Measurements from ENCODE around the gene RBM20.

DNA sequence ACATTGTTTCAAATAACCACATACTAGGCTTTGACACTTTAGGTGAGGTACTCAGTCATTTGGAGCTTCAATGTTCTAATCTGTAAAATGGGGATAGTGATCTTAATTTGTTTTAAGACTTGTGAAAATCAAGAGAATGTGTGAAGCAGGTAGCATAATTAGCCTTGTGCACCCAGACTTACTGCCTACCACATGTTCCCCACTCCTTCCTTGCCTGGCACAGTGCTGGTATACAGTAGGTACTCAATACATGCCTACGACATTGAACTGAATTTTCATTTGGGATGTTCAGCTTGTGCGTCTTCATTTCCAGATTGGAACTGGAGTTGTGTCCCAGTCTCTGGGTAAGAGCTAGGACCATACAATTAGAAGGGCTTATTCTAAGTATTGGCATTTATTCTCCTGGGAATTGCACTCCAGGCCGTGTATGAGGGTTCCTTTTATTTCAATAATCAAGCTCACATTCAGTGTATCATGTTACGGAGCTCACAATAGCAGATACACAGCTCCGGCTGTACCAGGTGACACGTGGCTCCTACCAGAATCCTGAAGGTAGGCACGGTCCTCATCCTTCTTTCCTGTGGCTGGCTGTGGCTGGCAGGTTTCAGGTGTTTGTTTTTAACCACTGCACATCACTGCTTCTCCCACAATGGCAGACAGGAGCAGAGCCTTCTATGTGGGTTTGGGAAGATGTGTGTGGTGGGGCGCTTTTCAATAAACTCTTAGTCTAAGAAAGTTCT, 118.1 kb downstream of the RBM20 start:
- TF ChIP-seq NFATC3 (CRISPR knock-in tag; IDR thresholded peaks at IDR 0.05) = no peak
- TF ChIP-seq ZFP91 (CRISPR knock-in tag; IDR thresholded peaks at IDR 0.05; ENCODE audit: borderline replicate concordance) = no peak
- TF ChIP-seq CENPT (CRISPR knock-in tag; IDR thresholded peaks at IDR 0.05; ENCODE audit: low read depth) = no peak
- TF ChIP-seq ZNF816 (CRISPR knock-in tag; IDR thresholded peaks at IDR 0.05; ENCODE audit: borderline replicate concordance) = no peak
- TF ChIP-seq ELF4 (CRISPR knock-in tag; IDR thresholded peaks at IDR 0.05; ENCODE audit: borderline replicate concordance) = no peak
- TF ChIP-seq ZNF850 (CRISPR knock-in tag; conservative IDR thresholded peaks at IDR 0.05) = no peak
- no peak for TF ChIP-seq CTCF (CRISPR knock-in tag; IDR thresholded peaks at IDR 0.05)
- TF ChIP-seq CHD4 (IDR thresholded peaks at IDR 0.05; ENCODE audit: borderline replicate concordance, low read length) = no peak
- TF ChIP-seq, protein P1, sequence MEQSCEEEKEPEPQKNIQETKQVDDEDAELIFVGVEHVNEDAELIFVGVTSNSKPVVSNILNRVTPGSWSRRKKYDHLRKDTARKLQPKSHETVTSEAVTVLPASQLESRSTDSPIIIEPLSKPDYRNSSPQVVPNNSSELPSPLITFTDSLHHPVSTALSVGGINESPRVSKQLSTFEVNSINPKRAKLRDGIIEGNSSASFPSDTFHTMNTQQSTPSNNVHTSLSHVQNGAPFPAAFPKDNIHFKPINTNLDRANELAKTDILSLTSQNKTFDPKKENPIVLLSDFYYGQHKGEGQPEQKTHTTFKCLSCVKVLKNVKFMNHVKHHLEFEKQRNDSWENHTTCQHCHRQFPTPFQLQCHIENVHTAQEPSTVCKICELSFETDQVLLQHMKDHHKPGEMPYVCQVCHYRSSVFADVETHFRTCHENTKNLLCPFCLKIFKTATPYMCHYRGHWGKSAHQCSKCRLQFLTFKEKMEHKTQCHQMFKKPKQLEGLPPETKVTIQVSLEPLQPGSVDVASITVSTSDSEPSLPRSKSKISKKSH (CRISPR knock-in tag; IDR thresholded peaks at IDR 0.05; ENCODE audit: borderline replicate concordance) = no peak
